ENCODE measurements around the gene HIVEP3. TPM values are rescaled to one million over a fixed set of nuclear protein-coding genes. Genes with fewer than 3 reads are reported as not detected.
A peak's percentile ranks its signal among the peaks of the same experiment; 100 is the strongest.

Gene HIVEP3
- total RNA-seq, 1 donor from 2014 or later: 0.37 TPM

DNA sequence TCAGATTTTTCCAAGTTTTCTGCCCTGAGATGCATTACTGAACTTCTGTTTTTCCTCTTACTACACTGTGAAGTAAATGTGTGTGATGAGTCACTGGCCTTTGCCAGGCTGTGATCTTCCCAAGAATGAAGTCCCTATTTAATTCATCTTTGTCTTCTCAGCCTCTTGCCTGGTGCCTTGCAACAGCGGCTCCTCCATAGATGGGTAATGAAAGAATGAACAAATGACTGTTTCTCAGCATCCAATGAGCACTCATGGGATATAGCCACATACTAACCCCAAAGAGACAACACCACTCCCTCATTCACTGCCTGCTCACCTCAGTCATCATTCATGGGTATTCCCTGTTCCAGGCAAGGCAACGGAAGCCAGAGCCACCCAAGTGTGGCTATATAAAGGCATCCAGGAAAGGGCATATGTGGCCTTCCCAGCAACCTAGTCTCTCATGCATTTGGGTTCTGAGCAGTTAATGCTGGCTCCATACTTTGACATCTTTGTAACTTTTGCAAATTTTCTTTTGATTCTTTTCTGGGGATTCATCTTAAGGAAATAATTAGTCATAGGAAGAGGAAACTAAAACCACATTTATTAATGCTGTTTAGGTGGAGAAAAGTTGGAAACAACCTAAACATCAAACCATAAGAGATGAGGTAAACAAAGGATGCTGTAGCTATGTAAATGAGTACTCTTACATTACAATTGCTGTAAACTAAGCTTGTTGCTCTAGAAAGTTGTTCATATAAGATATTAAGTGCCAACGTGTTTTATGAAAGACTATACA lies 71.9 kb downstream of the HIVEP3 start:
- Histone ChIP-seq H3F3A (ENCODE audit: low read depth) (peaks cover 20% of the 10 kb centered on the region), H3K9me3 (ENCODE audit: low read depth) (no peaks in the 10 kb centered on the region), H4K20me1 (ENCODE audit: low read depth) (no peaks in the 10 kb centered on the region), H3K4me1 (peaks cover 21% of the 10 kb centered on the region), H3K4me2 (no peak overlapping the region), H3K79me2 (ENCODE audit: low read depth) (no peaks in the 10 kb centered on the region), H3K27me3 (no peaks in the 10 kb centered on the region), H3K36me3 (no peaks in the 10 kb centered on the region), H2AFZ (replicated peaks) (no peak overlapping the region), H3K4me3 (no peak overlapping the region), H3K27ac (no peak overlapping the region), H3K9ac (no peak overlapping the region)
- DNase-seq (ENCODE audit: low spot score): no peak
- H3K36me3 Mint-ChIP-seq: no peaks in the 10 kb centered on the region
- TF ChIP-seq, protein P1, sequence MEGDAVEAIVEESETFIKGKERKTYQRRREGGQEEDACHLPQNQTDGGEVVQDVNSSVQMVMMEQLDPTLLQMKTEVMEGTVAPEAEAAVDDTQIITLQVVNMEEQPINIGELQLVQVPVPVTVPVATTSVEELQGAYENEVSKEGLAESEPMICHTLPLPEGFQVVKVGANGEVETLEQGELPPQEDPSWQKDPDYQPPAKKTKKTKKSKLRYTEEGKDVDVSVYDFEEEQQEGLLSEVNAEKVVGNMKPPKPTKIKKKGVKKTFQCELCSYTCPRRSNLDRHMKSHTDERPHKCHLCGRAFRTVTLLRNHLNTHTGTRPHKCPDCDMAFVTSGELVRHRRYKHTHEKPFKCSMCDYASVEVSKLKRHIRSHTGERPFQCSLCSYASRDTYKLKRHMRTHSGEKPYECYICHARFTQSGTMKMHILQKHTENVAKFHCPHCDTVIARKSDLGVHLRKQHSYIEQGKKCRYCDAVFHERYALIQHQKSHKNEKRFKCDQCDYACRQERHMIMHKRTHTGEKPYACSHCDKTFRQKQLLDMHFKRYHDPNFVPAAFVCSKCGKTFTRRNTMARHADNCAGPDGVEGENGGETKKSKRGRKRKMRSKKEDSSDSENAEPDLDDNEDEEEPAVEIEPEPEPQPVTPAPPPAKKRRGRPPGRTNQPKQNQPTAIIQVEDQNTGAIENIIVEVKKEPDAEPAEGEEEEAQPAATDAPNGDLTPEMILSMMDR (IDR thresholded peaks at IDR 0.05): no peak
- TF ChIP-seq EZH2 (IDR thresholded peaks at IDR 0.05) (no peak), EZH2phosphoT487 (IDR thresholded peaks at IDR 0.05) (no peak)
- H3K27me3 Mint-ChIP-seq (ENCODE audit: insufficient read depth, low read depth): peaks cover 3% of the 10 kb centered on the region
- peaks cover 28% of the 10 kb centered on the region for H3K4me1 Mint-ChIP-seq
- no peak overlapping the region for H3K27ac Mint-ChIP-seq
- H3K9me3 Mint-ChIP-seq: no peaks in the 10 kb centered on the region
- H3K4me3 Mint-ChIP-seq: no peak overlapping the region

DNA sequence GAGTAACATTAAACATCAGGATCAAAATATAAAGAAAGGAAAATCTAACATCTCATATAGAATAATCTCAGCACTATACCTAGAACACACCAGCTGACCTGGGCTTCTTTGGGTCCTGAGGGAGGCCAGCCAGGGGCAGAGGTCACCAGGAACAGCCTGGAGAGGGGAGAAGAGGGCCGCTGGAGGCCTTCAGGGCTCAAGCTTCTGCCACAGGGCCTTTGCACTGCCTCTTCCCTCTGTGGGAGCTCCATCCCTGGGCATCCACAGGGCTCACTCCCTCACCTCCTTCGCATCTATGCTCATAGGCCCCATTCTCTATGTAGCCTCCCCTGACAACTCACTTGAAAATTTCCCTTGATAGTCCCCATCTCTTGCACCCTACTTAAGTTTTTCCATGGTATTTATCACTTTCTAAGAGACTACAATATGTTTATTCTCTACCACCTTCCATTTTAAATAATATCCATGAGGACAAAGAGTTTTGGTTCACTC lies 73.9 kb downstream of the HIVEP3 start:
- Mint-ChIP-seq H3K9me3 (no peaks in the 10 kb centered on the region), H3K4me1 (peaks cover 36% of the 10 kb centered on the region), H3K27ac (no peak overlapping the region), H3K27me3 (ENCODE audit: insufficient read depth, low read depth) (peaks cover 3% of the 10 kb centered on the region), H3K4me3 (no peak overlapping the region), H3K36me3 (no peaks in the 10 kb centered on the region)
- no peak overlapping the region for H3K27ac ChIP-seq
- no peaks in the 10 kb centered on the region for H3K79me2 ChIP-seq (ENCODE audit: low read depth)
- TF ChIP-seq EZH2phosphoT487 (IDR thresholded peaks at IDR 0.05) (no peak), EZH2 (IDR thresholded peaks at IDR 0.05) (no peak)
- TF ChIP-seq, protein P1 (IDR thresholded peaks at IDR 0.05): no peak
- H3K4me3 ChIP-seq: no peak overlapping the region
- H3K9ac ChIP-seq: no peak overlapping the region
- no peaks in the 10 kb centered on the region for H4K20me1 ChIP-seq (ENCODE audit: low read depth)
- no peak for DNase-seq (ENCODE audit: low spot score)
- H3K27me3 ChIP-seq: no peaks in the 10 kb centered on the region
- H3F3A ChIP-seq (ENCODE audit: low read depth): peaks cover 26% of the 10 kb centered on the region
- no peak overlapping the region for H2AFZ ChIP-seq (replicated peaks)
- no peak overlapping the region for H3K4me2 ChIP-seq
- peaks cover 22% of the 10 kb centered on the region for H3K4me1 ChIP-seq
- no peaks in the 10 kb centered on the region for H3K9me3 ChIP-seq (ENCODE audit: low read depth)
- no peaks in the 10 kb centered on the region for H3K36me3 ChIP-seq

DNA sequence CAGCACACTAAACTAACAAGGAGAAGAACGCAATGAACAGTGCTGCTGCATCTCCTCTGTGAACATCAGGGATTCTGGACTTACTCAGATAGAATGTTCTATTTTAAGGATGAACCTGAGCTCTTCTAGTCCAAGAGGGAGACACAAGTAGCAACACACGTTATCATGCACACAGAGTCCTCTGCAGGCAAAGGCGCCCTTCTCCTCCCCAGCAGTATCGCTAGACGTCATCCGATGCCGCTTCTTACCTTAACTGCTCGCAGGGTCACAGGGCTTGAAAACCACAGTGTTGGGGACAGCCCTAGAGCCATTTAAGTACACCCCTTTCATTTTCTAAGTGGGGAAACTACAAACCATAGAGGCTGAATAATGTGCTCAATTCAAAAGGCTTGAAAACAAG lies 74.5 kb downstream of the HIVEP3 start:
- Histone ChIP-seq H3K79me2 (ENCODE audit: low read depth) (no peaks in the 10 kb centered on the region), H3K4me3 (no peak overlapping the region), H3K27ac (no peak overlapping the region), H3K4me1 (peaks cover 22% of the 10 kb centered on the region), H3K36me3 (no peaks in the 10 kb centered on the region), H4K20me1 (ENCODE audit: low read depth) (no peaks in the 10 kb centered on the region), H3K9me3 (ENCODE audit: low read depth) (no peaks in the 10 kb centered on the region), H3F3A (ENCODE audit: low read depth) (peaks cover 26% of the 10 kb centered on the region), H3K9ac (no peak overlapping the region), H3K27me3 (no peaks in the 10 kb centered on the region), H3K4me2 (no peak overlapping the region), H2AFZ (replicated peaks) (no peak overlapping the region)
- H3K27me3 Mint-ChIP-seq (ENCODE audit: insufficient read depth, low read depth): peaks cover 3% of the 10 kb centered on the region
- H3K27ac Mint-ChIP-seq: peak overlapping the region; percentile 62
- no peak overlapping the region for H3K4me3 Mint-ChIP-seq
- no peaks in the 10 kb centered on the region for H3K36me3 Mint-ChIP-seq
- no peak for DNase-seq (ENCODE audit: low spot score)
- no peaks in the 10 kb centered on the region for H3K9me3 Mint-ChIP-seq
- TF ChIP-seq EZH2phosphoT487 (IDR thresholded peaks at IDR 0.05) (no peak), EZH2 (IDR thresholded peaks at IDR 0.05) (no peak)
- TF ChIP-seq, protein P1 (IDR thresholded peaks at IDR 0.05): no peak
- H3K4me1 Mint-ChIP-seq: peaks cover 36% of the 10 kb centered on the region
